ENCODE data around the gene DNAAF8.

DNA sequence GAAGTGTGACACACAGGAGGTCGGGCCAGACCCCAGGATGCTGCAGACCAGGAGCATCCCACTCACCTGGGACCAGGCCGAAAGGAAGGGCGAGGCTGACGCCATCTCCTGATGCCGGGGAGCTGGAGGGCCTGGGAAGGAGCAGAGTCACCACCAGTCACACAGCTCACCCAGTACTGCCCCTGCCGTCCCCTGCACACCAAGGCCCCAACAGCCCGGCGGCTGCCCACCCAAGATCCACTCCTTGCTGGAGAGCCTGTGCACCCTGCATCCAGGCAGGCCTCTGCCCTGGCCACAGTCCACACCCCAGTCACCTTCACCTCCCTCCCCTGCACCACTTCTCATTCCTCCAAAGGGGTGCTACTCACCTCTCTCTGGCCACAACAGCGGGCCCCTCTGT lies 27.9 kb downstream of the DNAAF8 start:
- TF ChIP-seq, protein P1, sequence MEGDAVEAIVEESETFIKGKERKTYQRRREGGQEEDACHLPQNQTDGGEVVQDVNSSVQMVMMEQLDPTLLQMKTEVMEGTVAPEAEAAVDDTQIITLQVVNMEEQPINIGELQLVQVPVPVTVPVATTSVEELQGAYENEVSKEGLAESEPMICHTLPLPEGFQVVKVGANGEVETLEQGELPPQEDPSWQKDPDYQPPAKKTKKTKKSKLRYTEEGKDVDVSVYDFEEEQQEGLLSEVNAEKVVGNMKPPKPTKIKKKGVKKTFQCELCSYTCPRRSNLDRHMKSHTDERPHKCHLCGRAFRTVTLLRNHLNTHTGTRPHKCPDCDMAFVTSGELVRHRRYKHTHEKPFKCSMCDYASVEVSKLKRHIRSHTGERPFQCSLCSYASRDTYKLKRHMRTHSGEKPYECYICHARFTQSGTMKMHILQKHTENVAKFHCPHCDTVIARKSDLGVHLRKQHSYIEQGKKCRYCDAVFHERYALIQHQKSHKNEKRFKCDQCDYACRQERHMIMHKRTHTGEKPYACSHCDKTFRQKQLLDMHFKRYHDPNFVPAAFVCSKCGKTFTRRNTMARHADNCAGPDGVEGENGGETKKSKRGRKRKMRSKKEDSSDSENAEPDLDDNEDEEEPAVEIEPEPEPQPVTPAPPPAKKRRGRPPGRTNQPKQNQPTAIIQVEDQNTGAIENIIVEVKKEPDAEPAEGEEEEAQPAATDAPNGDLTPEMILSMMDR (IDR thresholded peaks at IDR 0.05), result no peak
- no peak for TF ChIP-seq POLR2A (IDR thresholded peaks at IDR 0.05)
